K562 (cell line): ENCODE measurements around the gene EPO. TPM values are rescaled to one million over a fixed set of nuclear protein-coding genes. Genes with fewer than 3 reads are reported as not detected.

Source experiments
- COPS2 ChIP-seq: fragments of 450-650 bp; conservative IDR thresholded peaks from 2 replicates; pipeline ENCODE4 v1.6.1; 2016; ENCODE audit warnings: mild to moderate bottlenecking, moderate library complexity
- FIP1L1 ChIP-seq: fragments of 200-400 bp; formaldehyde crosslinking; IDR thresholded peaks from 2 replicates; pipeline ENCODE4 v1.6.1; 2018; ENCODE audit warnings: mild to moderate bottlenecking, low read depth, low read length; ENCODE audit not compliant: poor library complexity, severe bottlenecking
- HBP1 ChIP-seq: fragments of 450-650 bp; formaldehyde crosslinking; IDR thresholded peaks from 2 replicates; pipeline ENCODE4 v1.4.0; 2022; ENCODE audit warnings: missing genetic modification characterization
- MCM5 ChIP-seq: fragments of 450-650 bp; IDR thresholded peaks from 2 replicates; pipeline ENCODE4 v1.6.1; 2016; ENCODE audit warnings: low read depth
- NCOA2 ChIP-seq, 2 experiments: fragments of 450-650 bp; IDR thresholded peaks; 2 replicates each; pipeline ENCODE4 v1.6.1; 2018; ENCODE audit warnings: mild to moderate bottlenecking in 2 of 2, moderate library complexity in 1 of 2; ENCODE audit not compliant: partially characterized antibody in 2 of 2
- PATZ1 ChIP-seq: fragments of 250-450 bp; sonication (Bioruptor Pico); IDR thresholded peaks from 2 replicates; pipeline ENCODE4 v1.5.0; 2020; ENCODE audit warnings: mild to moderate bottlenecking, borderline replicate concordance
- POLR2AphosphoS2 ChIP-seq: IDR thresholded peaks from 2 replicates; pipeline ENCODE4 v1.6.1; 2012; ENCODE audit warnings: low read length, improper control_type of control experiment
- SLC30A9 ChIP-seq: fragments of 250-450 bp; sonication (Bioruptor Pico); IDR thresholded peaks from 2 replicates; pipeline ENCODE4 v1.8.0; 2022; ENCODE audit warnings: mild to moderate bottlenecking, moderate library complexity
- SMAD2 ChIP-seq: fragments of 150-350 bp; IDR thresholded peaks from 2 replicates; pipeline ENCODE4 v1.6.1; 2014; ENCODE audit warnings: low read depth, mild to moderate bottlenecking, low read length
- TRIM25 ChIP-seq: fragments of 450-650 bp; IDR thresholded peaks from 2 replicates; pipeline ENCODE4 v1.7.0; 2016; ENCODE audit warnings: borderline replicate concordance
- ZC3H11A ChIP-seq: IDR thresholded peaks from 2 replicates; pipeline ENCODE4 v1.6.1; 2012; ENCODE audit warnings: low read depth, low read length, improper control_type of control experiment
- ZFP36 ChIP-seq: fragments of 150-350 bp; IDR thresholded peaks from 2 replicates; pipeline ENCODE4 v1.6.1; 2018; ENCODE audit warnings: low read length, low read depth; ENCODE audit not compliant: partially characterized antibody
- ZNF707 ChIP-seq: fragments of 250-450 bp; sonication (Bioruptor Pico); conservative IDR thresholded peaks from 2 replicates; pipeline ENCODE4 v1.8.0; 2022; ENCODE audit warnings: inconsistent platforms, mild to moderate bottlenecking, moderate library complexity
- polyA plus RNA-seq, 8 experiments: library from polyadenylated mRNA; depleted of rRNA in 4 of 8; stranded (reverse) in 5 of 8; unstranded in 3 of 8; fragments of >200 nt; fragmentation: Nextera tagmentation in 2 of 8; fragmentation: Illumina TruSeq in 1 of 8; extraction: Ambion mirVana in 2 of 8; extraction: Trizol in 1 of 8; gene quantifications; 2 replicates each; pipeline versions ENCODE4 v1.2.1 to v1.2.3, GENCODE V29; 2011 to 2014; ENCODE audit warnings: inconsistent platforms in 1 of 8, missing spikeins in 1 of 8
- total RNA-seq, 7 experiments: library from RNA; depleted of rRNA in 6 of 7; stranded (reverse); fragments of >200 nt in 6 of 7; fragmentation: Illumina TruSeq in 2 of 7; extraction: Trizol in 2 of 7; gene quantifications; 2 replicates each; pipeline versions ENCODE4 v1.2.1 to v1.2.3, GENCODE V29; 2011 to 2021; ENCODE audit warnings: low replicate concordance in 1 of 7
- TF ChIP-seq, protein P1 (sequence below): fragments of 450-650 bp; formaldehyde crosslinking; IDR thresholded peaks from 2 replicates; pipeline ENCODE4 v1.4.0; 2022; ENCODE audit warnings: missing genetic modification characterization
- TF ChIP-seq, protein P2 (sequence below), 2 experiments: fragments of 450-650 bp; IDR thresholded peaks; 2 replicates each; pipeline ENCODE4 v1.6.1; 2018; ENCODE audit warnings: mild to moderate bottlenecking in 2 of 2, low read depth in 1 of 2; ENCODE audit not compliant: partially characterized antibody in 2 of 2
- TF ChIP-seq, protein P3 (sequence below): sonication (generic); formaldehyde crosslinking; IDR thresholded peaks from 2 replicates; pipeline ENCODE4 v1.8.1; 2022; ENCODE audit warnings: missing genetic modification reagents

EPO gene
- total and polyA plus RNA-seq, 9 of the 15 experiments (the other 6 are each of a cell fraction or from before 2014, with no cell fraction given), result 0.06 to 0.41 (median 0.07) TPM; not detected in 6

DNA sequence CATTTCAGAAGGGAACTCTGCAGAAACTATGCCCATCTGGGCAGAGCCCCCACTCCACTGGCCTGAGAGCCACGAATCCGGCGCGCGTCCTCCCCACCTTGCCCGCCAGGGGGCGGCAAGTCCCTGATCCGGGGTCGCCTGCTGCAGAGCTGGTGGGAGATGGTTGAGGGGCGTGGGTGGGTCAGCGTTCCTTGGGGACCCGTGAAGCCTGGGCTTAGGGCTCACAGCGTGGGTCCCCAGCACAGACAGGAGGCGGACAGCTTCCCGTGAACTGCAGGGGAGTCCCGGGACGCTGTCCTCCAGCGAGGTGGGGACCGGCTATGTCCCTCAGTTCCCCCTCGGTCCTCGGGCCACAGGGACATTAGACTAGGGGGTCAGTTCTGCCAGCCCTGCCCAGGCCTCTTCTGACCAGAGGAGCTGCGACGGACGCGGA, 14.9 kb upstream of the EPO start (continued):
- TF ChIP-seq HBP1 (CRISPR knock-in tag), result 0 out of 2 replicates have a peak, but pooled peaks have one; percentile 80
- no peak for TF ChIP-seq ZC3H11A
- TF ChIP-seq, protein P1, sequence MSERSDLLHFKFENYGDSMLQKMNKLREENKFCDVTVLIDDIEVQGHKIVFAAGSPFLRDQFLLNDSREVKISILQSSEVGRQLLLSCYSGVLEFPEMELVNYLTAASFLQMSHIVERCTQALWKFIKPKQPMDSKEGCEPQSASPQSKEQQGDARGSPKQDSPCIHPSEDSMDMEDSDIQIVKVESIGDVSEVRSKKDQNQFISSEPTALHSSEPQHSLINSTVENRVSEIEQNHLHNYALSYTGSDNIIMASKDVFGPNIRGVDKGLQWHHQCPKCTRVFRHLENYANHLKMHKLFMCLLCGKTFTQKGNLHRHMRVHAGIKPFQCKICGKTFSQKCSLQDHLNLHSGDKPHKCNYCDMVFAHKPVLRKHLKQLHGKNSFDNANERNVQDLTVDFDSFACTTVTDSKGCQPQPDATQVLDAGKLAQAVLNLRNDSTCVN, result no peak
- no peak for TF ChIP-seq FIP1L1
- no peak for TF ChIP-seq ZNF707 (CRISPR knock-in tag)
- no peak for TF ChIP-seq MCM5
- TF ChIP-seq, protein P2, sequence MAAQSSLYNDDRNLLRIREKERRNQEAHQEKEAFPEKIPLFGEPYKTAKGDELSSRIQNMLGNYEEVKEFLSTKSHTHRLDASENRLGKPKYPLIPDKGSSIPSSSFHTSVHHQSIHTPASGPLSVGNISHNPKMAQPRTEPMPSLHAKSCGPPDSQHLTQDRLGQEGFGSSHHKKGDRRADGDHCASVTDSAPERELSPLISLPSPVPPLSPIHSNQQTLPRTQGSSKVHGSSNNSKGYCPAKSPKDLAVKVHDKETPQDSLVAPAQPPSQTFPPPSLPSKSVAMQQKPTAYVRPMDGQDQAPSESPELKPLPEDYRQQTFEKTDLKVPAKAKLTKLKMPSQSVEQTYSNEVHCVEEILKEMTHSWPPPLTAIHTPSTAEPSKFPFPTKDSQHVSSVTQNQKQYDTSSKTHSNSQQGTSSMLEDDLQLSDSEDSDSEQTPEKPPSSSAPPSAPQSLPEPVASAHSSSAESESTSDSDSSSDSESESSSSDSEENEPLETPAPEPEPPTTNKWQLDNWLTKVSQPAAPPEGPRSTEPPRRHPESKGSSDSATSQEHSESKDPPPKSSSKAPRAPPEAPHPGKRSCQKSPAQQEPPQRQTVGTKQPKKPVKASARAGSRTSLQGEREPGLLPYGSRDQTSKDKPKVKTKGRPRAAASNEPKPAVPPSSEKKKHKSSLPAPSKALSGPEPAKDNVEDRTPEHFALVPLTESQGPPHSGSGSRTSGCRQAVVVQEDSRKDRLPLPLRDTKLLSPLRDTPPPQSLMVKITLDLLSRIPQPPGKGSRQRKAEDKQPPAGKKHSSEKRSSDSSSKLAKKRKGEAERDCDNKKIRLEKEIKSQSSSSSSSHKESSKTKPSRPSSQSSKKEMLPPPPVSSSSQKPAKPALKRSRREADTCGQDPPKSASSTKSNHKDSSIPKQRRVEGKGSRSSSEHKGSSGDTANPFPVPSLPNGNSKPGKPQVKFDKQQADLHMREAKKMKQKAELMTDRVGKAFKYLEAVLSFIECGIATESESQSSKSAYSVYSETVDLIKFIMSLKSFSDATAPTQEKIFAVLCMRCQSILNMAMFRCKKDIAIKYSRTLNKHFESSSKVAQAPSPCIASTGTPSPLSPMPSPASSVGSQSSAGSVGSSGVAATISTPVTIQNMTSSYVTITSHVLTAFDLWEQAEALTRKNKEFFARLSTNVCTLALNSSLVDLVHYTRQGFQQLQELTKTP (IDR thresholded peaks at IDR 0.05; ENCODE audit: low read depth in 1 of 2, partially characterized antibody in 2 of 2), result peak; percentile 47 to 61
- TF ChIP-seq, protein P3, sequence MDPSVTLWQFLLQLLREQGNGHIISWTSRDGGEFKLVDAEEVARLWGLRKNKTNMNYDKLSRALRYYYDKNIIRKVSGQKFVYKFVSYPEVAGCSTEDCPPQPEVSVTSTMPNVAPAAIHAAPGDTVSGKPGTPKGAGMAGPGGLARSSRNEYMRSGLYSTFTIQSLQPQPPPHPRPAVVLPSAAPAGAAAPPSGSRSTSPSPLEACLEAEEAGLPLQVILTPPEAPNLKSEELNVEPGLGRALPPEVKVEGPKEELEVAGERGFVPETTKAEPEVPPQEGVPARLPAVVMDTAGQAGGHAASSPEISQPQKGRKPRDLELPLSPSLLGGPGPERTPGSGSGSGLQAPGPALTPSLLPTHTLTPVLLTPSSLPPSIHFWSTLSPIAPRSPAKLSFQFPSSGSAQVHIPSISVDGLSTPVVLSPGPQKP (CRISPR knock-in tag), result no peak
- peak; percentile 57; the same call in 1 of the 2 replicates for TF ChIP-seq PATZ1 (CRISPR knock-in tag)
- TF ChIP-seq SMAD2, result no peak
- no peak for TF ChIP-seq POLR2AphosphoS2
- TF ChIP-seq SLC30A9 (CRISPR knock-in tag), result no peak
- no peak for TF ChIP-seq ZFP36
- no peak for TF ChIP-seq COPS2
- peak; percentile 53; the same call in 1 of the 2 replicates for TF ChIP-seq TRIM25
- no peak for TF ChIP-seq NCOA2 (IDR thresholded peaks at IDR 0.05; ENCODE audit: partially characterized antibody in 2 of 2)
